Measurements from ENCODE around the gene DISC1. TPM values are rescaled to one million over a fixed set of nuclear protein-coding genes. Genes with fewer than 3 reads are reported as not detected.
"Not testable (repeated sequence)": the region's sequence is repeated elsewhere in the genome, so short reads cannot be mapped to it uniquely, and the experiment has no call there.

The DISC1 gene
- total and polyA plus RNA-seq, 2 experiments from 2014 or later = 2.1 to 6.5 TPM

DNA sequence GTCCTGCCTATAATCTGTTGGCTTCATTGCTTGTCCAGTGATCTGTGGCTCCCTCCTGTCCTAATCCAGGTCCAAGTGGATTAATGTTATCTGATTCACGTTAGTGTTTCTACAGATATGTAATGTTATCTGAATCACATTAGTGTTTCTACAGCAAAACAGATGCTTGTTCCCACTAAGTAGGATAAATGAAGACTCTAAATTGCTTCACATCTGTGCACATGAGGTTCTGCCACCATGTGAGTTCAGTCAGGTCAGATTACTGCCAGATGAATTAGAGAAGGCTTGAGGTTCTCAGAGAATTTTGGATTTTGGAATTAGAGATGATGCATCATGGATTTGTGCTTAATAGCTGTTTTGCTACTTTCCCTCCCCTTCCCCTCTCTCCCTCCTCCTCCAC is 13.2 kb downstream of the DISC1 start:
- no peak overlapping the region for H3K27ac Mint-ChIP-seq
- H3K4me3 Mint-ChIP-seq = no peak overlapping the region
- Histone ChIP-seq H3K4me3 (no peak overlapping the region), H3K4me1 (ENCODE audit: insufficient read depth) (no peaks in the 10 kb centered on the region), H3K36me3 (ENCODE audit: insufficient read depth) (no peaks in the 10 kb centered on the region), H4K20me1 (replicated peaks; ENCODE audit: insufficient read depth) (no peaks in the 10 kb centered on the region), H3F3A (replicated peaks; ENCODE audit: low read depth) (no peaks in the 10 kb centered on the region), H3K9me2 (ENCODE audit: insufficient read depth) (peaks cover 3% of the 10 kb centered on the region; the same call in 1 of the 2 replicates), H3K79me2 (replicated peaks; ENCODE audit: insufficient read depth) (no peaks in the 10 kb centered on the region), H3K27ac (ENCODE audit: low read depth) (no peak overlapping the region), H3K4me2 (no peak overlapping the region), H2AFZ (no peak overlapping the region), H3K27me3 (ENCODE audit: insufficient read depth) (no peaks in the 10 kb centered on the region)
- peaks cover 1% of the 10 kb centered on the region for H3K27me3 Mint-ChIP-seq (ENCODE audit: insufficient read depth, low read depth, poor library complexity)
- DNase-seq (ENCODE audit: low spot score) = no peak
- H3K9me3 Mint-ChIP-seq = no peaks in the 10 kb centered on the region
- H3K4me1 Mint-ChIP-seq = no peaks in the 10 kb centered on the region
- TF ChIP-seq CREB1 (CRISPR knock-in tag; IDR thresholded peaks at IDR 0.05; ENCODE audit: low read depth) = no peak
- TF ChIP-seq POLR2AphosphoS5 (IDR thresholded peaks at IDR 0.05; ENCODE audit: low read depth) = no peak
- TF ChIP-seq ZNF331 (CRISPR knock-in tag; IDR thresholded peaks at IDR 0.05; ENCODE audit: low read depth) = no peak
- TF ChIP-seq JUNB (IDR thresholded peaks at IDR 0.05; ENCODE audit: unreplicated experiment) = no peak
- no peak for TF ChIP-seq EZH2 (IDR thresholded peaks at IDR 0.05; ENCODE audit: low read depth, unreplicated experiment)
- no peak for TF ChIP-seq CTCF (conservative IDR thresholded peaks at IDR 0.05; ENCODE audit: low read depth in 2 of 2)
- TF ChIP-seq STAT1 (IDR thresholded peaks at IDR 0.05; ENCODE audit: unreplicated experiment) = no peak
- TF ChIP-seq, protein P1, sequence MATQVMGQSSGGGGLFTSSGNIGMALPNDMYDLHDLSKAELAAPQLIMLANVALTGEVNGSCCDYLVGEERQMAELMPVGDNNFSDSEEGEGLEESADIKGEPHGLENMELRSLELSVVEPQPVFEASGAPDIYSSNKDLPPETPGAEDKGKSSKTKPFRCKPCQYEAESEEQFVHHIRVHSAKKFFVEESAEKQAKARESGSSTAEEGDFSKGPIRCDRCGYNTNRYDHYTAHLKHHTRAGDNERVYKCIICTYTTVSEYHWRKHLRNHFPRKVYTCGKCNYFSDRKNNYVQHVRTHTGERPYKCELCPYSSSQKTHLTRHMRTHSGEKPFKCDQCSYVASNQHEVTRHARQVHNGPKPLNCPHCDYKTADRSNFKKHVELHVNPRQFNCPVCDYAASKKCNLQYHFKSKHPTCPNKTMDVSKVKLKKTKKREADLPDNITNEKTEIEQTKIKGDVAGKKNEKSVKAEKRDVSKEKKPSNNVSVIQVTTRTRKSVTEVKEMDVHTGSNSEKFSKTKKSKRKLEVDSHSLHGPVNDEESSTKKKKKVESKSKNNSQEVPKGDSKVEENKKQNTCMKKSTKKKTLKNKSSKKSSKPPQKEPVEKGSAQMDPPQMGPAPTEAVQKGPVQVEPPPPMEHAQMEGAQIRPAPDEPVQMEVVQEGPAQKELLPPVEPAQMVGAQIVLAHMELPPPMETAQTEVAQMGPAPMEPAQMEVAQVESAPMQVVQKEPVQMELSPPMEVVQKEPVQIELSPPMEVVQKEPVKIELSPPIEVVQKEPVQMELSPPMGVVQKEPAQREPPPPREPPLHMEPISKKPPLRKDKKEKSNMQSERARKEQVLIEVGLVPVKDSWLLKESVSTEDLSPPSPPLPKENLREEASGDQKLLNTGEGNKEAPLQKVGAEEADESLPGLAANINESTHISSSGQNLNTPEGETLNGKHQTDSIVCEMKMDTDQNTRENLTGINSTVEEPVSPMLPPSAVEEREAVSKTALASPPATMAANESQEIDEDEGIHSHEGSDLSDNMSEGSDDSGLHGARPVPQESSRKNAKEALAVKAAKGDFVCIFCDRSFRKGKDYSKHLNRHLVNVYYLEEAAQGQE (IDR thresholded peaks at IDR 0.05; ENCODE audit: unreplicated experiment) = no peak
- TF ChIP-seq, protein P2, sequence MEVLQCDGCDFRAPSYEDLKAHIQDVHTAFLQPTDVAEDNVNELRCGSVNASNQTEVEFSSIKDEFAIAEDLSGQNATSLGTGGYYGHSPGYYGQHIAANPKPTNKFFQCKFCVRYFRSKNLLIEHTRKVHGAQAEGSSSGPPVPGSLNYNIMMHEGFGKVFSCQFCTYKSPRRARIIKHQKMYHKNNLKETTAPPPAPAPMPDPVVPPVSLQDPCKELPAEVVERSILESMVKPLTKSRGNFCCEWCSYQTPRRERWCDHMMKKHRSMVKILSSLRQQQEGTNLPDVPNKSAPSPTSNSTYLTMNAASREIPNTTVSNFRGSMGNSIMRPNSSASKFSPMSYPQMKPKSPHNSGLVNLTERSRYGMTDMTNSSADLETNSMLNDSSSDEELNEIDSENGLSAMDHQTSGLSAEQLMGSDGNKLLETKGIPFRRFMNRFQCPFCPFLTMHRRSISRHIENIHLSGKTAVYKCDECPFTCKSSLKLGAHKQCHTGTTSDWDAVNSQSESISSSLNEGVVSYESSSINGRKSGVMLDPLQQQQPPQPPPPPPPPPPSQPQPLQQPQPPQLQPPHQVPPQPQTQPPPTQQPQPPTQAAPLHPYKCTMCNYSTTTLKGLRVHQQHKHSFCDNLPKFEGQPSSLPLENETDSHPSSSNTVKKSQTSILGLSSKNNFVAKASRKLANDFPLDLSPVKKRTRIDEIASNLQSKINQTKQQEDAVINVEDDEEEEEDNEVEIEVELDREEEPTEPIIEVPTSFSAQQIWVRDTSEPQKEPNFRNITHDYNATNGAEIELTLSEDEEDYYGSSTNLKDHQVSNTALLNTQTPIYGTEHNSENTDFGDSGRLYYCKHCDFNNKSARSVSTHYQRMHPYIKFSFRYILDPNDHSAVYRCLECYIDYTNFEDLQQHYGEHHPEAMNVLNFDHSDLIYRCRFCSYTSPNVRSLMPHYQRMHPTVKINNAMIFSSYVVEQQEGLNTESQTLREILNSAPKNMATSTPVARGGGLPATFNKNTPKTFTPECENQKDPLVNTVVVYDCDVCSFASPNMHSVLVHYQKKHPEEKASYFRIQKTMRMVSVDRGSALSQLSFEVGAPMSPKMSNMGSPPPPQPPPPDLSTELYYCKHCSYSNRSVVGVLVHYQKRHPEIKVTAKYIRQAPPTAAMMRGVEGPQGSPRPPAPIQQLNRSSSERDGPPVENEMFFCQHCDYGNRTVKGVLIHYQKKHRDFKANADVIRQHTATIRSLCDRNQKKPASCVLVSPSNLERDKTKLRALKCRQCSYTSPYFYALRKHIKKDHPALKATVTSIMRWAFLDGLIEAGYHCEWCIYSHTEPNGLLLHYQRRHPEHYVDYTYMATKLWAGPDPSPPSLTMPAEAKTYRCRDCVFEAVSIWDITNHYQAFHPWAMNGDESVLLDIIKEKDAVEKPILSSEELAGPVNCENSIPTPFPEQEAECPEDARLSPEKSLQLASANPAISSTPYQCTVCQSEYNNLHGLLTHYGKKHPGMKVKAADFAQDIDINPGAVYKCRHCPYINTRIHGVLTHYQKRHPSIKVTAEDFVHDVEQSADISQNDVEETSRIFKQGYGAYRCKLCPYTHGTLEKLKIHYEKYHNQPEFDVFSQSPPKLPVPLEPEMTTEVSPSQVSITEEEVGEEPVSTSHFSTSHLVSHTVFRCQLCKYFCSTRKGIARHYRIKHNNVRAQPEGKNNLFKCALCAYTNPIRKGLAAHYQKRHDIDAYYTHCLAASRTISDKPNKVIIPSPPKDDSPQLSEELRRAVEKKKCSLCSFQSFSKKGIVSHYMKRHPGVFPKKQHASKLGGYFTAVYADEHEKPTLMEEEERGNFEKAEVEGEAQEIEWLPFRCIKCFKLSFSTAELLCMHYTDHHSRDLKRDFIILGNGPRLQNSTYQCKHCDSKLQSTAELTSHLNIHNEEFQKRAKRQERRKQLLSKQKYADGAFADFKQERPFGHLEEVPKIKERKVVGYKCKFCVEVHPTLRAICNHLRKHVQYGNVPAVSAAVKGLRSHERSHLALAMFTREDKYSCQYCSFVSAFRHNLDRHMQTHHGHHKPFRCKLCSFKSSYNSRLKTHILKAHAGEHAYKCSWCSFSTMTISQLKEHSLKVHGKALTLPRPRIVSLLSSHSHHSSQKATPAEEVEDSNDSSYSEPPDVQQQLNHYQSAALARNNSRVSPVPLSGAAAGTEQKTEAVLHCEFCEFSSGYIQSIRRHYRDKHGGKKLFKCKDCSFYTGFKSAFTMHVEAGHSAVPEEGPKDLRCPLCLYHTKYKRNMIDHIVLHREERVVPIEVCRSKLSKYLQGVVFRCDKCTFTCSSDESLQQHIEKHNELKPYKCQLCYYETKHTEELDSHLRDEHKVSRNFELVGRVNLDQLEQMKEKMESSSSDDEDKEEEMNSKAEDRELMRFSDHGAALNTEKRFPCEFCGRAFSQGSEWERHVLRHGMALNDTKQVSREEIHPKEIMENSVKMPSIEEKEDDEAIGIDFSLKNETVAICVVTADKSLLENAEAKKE (CRISPR knock-in tag; IDR thresholded peaks at IDR 0.05) = no peak
- no peak for TF ChIP-seq ETS1 (IDR thresholded peaks at IDR 0.05)
- TF ChIP-seq NANOG (IDR thresholded peaks at IDR 0.05; ENCODE audit: borderline replicate concordance) = no peak
- no peak for ATAC-seq
- H3K36me3 Mint-ChIP-seq (ENCODE audit: low read depth) = no peaks in the 10 kb centered on the region

GRCh38 chr1:231641444-231641843 is 14.9 kb downstream of the DISC1 start:
- not testable (repeated sequence) for ATAC-seq; H3K4me2 ChIP-seq; H3K79me2 ChIP-seq (replicated peaks; ENCODE audit: insufficient read depth); H3K4me1 Mint-ChIP-seq; H3K9me2 ChIP-seq (ENCODE audit: insufficient read depth); H3K4me3 ChIP-seq; H3K9me3 Mint-ChIP-seq; DNase-seq (ENCODE audit: low spot score); H3K36me3 ChIP-seq (ENCODE audit: insufficient read depth); H3K27ac Mint-ChIP-seq; H4K20me1 ChIP-seq (replicated peaks; ENCODE audit: insufficient read depth); H3F3A ChIP-seq (replicated peaks; ENCODE audit: low read depth); H3K27me3 ChIP-seq (ENCODE audit: insufficient read depth); H2AFZ ChIP-seq; H3K4me1 ChIP-seq (ENCODE audit: insufficient read depth); H3K27ac ChIP-seq (ENCODE audit: low read depth); H3K36me3 Mint-ChIP-seq (ENCODE audit: low read depth); H3K27me3 Mint-ChIP-seq (ENCODE audit: insufficient read depth, low read depth, poor library complexity); H3K4me3 Mint-ChIP-seq
